GM19099 (cell line): ENCODE measurements around the gene NOL4L.

Experiments
- POLR2A ChIP-seq: IDR thresholded peaks from 3 replicates; pipeline ENCODE4 v1.6.1; 2011; ENCODE audit warnings: low read depth; ENCODE audit not compliant: insufficient read length; ENCODE audit errors: extremely low read depth

Gene NOL4L

GRCh38 chr20:32576560-32576959 lies 8.6 kb downstream of the NOL4L start:
- TF ChIP-seq POLR2A, result no peak

GRCh38 chr20:32575805-32576204 lies 9.3 kb downstream of the NOL4L start:
- no peak for TF ChIP-seq POLR2A

- no peak for TF ChIP-seq POLR2A
Observed at GRCh38 chr20:32575227-32575581, 9.9 kb downstream of the NOL4L start.

- TF ChIP-seq POLR2A, result no peak
Observed at GRCh38 chr20:32574296-32575226, 10.6 kb downstream of the NOL4L start.

GRCh38 chr20:32573167-32573851 lies 11.8 kb downstream of the NOL4L start:
- no peak for TF ChIP-seq POLR2A

GRCh38 chr20:32572271-32572968 lies 12.7 kb downstream of the NOL4L start:
- no peak for TF ChIP-seq POLR2A

- TF ChIP-seq POLR2A, result no peak
Observed at GRCh38 chr20:32571566-32571965, 13.6 kb downstream of the NOL4L start.

- no peak for TF ChIP-seq POLR2A
Observed at GRCh38 chr20:32570401-32571190, 14.5 kb downstream of the NOL4L start.

GRCh38 chr20:32569380-32570305 lies 15.5 kb downstream of the NOL4L start:
- no peak for TF ChIP-seq POLR2A

- no peak for TF ChIP-seq POLR2A
Observed at GRCh38 chr20:32569018-32569379, 16.1 kb downstream of the NOL4L start.

- TF ChIP-seq POLR2A, result no peak
Observed at GRCh38 chr20:32567384-32568178, 17.6 kb downstream of the NOL4L start.

GRCh38 chr20:32566379-32567374 lies 18.5 kb downstream of the NOL4L start:
- TF ChIP-seq POLR2A, result no peak
